HG02970 (cell line): ENCODE data around the gene IRF4.
"Not testable (repeated sequence)": the region's sequence is repeated elsewhere in the genome, so short reads cannot be mapped to it uniquely, and the experiment has no call there.

Experiments
- ATAC-seq: cut with Tn5 transposase; IDR thresholded peaks from one replicate; pipeline ENCODE4 v1.9.1; 2021; ENCODE audit warnings: mild to moderate bottlenecking, moderate library complexity, moderate number of reproducible peaks; ENCODE audit not compliant: unreplicated experiment, low FRiP score

IRF4 gene

DNA sequence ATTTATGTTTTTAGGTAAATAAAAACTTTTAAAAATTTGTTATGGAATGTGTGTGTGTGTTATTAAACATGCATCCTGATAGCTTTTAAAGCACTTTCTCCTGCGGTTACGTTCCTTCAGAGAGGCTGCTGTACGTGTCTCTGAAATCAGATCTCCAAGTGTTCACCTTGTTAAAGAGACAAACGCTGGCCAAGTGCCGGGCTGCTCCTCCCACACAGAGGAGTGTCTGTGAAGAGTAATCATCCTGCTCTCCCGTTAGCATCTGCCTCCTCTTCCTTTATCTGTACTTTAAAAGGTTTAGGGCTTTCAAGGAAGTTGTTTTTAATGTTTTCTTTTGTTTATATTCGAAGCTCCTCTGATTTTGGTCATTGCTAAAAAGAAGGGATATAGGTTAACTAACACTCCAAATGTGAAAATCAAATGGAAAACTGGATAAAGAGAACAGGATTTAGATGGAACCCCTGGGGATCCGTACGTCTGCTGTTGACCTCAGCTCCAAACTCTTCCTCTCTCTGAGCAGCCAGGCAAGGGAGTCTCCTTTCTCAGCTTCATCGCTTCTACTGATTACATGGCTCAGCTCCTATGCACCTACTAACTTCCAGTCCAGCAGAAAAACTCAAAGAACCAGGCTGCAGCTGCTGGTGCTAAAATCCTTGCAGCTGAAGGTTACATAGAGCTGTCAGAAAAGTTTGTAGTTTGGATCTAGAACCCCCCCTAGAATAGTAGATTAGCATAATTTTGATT lies 20.0 kb downstream of the IRF4 start:
- no peak for ATAC-seq

DNA sequence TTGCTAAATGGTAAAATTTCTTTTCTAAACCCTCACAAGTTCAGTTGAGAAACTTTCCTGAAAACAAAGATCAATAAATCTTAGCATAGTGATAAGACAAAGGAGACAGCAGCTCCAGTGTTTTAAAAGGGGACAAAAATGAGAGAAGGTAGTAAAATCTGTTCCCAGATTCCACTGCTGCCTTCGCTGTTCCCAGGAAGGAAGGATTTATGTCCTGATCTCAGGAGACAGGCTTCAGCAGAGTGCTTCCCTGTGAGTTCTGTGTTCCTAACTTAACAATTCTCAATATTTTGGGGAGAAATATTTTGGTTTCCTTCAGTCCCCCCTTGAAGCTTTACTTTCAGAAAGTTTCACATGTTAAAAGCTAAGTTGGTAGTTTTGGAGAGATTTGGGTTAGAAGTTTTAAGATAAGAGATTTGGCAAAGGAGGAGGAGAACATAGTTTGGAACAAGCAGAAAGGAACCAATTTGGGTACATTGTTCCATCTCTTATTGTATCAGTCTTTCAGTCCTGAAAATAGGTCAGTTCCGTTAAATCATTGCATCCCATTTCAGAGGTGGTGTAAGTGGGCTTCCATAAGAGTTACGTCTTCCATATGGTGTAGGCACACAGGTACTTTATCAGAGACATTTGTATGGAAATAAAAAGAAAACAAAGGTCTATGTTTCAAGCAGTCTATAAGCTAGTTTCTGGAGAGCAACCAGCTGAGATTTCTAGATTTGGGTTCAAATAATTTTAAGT lies 20.8 kb downstream of the IRF4 start:
- ATAC-seq = no peak

DNA sequence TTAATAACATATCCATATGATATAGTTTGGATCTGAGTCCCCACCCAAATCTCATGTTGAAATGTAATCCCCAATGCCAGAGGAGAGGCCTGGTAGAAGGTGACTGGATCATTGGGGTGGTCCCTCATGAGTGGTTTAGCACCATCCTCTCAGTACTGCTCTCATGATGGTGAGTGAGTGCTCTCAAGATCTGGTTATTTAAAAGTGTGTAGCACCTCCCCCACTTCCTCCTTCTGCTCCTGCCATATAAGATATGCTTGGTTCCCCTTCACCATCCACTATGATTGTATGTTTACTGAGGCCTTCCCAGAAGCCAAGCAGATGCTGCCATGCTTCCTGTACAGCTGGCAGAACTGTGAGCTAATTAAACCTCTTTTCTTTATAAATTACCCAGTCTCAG lies 22.9 kb downstream of the IRF4 start:
- no peak for ATAC-seq

DNA sequence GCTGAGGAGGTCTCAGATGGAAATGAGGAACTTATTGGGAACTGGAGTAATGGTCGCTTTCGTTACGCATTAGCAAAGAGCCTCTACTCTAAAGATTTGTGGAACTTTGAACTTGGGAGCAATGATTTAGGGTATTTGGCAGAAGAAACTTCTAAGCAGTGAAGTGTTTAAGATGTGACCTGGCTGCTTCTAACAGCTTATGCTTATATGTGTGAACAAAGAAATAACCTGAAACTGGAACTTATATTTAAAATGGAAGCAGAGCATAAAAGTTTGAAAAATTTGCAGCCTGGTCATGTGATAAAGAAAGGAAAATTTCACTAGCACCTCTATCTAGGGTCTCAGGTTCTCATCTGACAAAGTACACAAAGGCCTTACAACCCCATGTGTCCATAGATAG lies 23.5 kb downstream of the IRF4 start:
- ATAC-seq = no peak

DNA sequence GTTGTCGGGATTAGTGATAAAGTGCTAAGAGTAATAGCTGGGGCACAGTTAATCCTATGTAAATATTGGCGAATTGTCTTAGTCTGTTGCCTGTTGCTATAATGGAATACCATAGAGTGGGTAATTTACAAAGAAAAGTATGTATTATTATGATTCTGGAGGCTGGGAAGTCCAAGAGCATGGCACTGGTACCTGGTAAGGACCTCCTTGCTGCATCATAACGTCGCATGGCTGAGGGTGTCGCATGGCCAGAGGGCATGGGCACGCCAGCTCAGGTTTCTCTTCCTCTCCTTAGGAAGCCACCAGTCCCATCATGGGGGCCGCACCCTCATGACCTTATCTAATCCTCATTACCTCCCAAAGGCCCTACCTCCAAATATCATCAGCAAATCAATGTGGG lies 29.7 kb downstream of the IRF4 start:
- no peak for ATAC-seq

DNA sequence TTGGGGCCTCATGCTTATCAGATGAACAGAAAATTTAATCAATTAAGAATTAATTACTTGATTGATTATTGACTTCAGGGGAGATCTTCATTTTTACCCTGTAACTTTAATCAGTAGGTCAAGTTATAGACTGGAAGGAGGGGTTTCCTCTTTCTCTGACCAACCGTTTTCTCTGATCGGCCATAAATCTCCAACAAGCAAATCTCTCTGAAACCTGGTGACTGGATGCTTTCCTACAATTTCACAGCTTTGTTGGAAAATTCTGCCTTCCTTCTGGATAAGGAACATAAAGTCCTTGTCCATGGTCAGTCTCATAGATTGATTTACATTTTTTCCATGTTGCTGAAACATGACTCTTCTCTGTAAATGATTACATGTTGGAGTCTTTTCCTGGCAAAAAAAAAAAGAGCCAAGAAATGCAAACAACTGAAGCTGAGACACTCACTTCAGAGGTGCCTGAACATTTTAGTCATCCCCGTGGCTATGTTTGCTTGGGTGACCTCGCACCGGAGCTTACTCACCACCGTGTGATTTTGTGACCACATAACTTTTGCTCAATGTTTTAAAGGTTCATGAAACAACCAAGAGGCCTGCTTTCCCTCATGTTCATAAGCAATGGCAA lies 31.0 kb downstream of the IRF4 start:
- ATAC-seq = no peak

DNA sequence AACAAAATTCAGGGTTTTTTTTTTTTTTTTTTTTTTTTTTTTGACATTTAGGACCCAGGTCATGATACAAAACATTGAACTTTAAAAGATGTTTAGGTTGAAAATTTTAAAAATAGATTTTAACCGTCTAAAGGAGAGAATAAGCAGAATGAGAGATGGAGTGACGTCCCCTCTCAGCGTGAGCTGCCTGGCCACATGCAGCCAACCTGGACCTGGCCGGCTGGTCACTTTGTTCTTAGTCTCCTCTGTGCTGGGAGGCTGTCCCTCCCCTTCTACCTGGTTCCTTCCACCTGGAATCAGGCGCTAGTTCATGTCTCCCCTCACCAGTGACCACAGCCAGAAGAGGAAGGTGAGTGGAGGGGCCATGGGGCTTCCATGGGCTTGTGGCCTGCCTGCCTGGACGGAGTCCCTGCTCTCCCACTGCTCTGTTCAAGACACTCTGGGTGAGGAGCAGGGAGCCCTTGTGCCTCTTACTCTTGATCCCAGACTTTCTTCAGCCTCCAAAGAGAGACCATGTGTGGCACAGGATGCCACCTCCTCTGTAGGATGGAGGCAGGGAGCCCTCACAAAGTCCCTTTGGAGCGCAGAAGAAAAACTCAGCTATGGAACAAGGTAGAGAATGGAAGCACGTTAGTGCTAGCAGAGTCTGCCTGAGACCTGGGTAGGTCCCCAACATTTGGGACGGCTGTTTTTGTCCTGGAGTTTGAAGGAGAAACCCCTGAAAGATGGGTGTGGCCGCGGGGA lies 31.7 kb downstream of the IRF4 start:
- ATAC-seq = no peak

DNA sequence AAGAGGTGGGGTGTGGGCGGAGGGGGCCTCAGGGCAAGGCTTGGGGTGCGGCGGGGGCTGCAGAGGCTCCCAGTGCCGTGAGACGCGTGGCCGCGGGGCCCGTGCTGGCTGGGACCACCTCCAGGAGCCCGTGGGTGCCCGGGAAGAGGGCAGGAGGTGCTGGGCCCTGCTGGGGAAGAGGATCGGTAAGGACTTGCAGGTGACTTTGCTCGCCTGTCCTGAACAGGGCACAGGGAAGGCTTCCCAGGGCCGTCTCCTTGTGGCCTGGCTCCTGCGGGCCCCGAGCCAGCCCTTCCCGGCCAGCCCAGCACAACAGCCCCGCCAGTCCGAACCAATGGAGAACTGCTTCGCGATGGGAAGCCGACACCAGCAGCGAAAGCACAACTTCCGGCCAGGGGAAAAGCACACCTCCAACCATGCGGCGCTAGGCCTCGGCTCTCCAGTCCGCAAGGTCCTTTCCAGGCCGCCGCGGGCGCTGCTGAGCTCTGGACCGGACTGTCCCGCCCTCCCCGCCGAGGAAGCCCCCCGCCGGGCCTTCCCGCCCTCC lies 32.3 kb downstream of the IRF4 start:
- no peak for ATAC-seq

DNA sequence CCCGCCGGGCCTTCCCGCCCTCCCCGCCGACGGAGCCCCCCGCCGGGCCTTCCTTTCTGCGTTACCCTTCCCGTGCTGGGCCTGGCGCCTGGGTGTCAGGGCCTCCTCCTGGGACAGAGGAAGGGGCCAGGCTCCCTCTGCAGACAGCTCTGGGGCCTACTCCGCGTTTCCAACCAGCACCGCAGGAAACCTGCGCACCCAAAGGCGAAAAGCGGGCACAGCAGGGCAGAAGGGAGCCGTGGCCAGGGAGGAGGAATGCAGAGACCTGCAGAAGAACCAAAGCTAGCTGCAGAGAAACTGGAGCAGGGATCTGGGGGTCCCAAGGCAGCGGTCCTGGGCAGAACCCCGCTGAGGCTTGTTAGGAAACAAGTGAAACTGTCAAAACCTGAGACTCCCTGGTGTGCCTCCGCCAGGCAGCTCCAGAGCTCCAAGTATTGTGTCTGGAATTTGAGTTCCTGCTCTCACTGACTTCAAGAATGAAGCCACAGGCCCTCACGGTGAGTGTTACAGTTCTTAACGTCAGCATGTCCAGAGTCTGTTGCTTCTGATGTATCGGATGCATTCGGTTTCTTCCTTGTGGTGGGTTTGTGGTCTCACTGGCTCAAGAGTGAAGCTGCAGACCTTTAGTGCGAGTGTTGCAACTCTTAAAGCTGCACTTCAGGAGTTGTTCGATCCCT lies 33.3 kb downstream of the IRF4 start:
- no peak for ATAC-seq

DNA sequence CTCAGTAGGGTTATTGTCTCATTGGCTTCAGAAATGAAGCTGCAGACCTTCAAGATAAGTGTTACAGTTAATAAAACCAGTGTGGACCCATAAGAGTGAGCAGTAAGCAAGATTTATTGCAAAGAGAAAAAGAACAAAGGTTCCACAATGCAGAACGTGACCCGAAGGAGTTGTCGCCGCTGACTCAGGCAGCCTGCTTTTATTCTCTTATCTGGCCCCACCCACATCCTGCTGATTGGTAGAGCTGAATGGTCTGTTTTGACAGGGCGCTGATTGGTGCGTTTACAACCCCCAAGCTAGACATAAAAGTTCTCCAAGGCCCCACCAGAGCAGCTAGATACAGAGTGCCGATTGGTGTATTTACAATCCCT lies 33.9 kb downstream of the IRF4 start:
- not testable (repeated sequence) for ATAC-seq

DNA sequence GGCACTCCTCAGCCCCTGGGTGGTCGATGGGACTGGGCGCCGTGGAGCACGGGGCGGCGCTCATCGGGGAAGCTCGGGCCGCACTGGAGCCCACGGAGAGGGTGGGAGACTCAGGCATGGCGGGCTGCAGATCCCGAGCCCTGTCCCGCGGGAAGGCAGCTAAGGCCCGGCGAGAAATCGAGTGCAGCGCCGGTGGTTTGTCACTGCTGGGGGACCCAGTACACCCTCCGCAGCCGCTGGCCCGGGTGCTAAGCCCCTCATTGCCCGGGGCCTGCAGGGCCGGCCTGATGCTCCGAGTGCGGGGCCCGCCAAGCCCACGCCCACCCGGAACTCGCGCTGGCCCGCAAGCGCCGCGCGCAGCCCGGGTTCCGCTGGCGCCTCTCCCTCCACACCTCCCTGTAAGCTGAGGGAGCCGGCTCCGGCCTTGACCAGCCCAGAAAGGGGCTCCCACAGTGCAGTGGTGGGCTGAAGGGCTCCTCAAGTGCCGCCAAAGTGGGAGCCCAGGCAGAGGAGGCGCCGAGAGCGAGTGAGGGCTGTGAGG lies 34.7 kb downstream of the IRF4 start:
- ATAC-seq = not testable (repeated sequence)

DNA sequence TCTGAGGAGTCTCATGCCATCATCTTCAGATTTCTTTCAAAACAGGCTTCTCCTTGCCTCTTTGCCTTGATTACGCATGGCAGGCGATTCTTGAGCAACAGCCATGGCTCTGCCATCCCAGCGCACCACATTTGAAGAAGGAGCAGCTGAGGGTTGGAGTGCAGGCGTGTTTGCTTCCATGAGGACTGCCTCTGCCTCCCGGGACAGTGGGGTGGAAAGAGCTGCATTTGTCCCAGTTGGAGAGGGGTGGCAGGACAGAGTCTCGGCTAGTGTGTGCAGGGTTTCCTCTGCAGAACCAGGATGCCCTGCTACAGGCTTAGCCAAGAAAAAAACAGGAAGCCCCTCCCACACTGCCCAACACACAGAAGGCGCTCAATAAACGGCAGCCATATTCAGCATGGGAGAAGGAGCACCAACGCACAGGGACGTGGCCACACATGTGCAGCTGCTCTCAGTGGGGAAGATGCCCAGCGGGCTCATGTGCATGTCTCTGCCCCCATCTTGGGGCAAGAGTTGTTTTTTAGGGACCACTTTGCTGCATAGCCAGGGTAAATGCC lies 36.6 kb downstream of the IRF4 start:
- no peak for ATAC-seq

DNA sequence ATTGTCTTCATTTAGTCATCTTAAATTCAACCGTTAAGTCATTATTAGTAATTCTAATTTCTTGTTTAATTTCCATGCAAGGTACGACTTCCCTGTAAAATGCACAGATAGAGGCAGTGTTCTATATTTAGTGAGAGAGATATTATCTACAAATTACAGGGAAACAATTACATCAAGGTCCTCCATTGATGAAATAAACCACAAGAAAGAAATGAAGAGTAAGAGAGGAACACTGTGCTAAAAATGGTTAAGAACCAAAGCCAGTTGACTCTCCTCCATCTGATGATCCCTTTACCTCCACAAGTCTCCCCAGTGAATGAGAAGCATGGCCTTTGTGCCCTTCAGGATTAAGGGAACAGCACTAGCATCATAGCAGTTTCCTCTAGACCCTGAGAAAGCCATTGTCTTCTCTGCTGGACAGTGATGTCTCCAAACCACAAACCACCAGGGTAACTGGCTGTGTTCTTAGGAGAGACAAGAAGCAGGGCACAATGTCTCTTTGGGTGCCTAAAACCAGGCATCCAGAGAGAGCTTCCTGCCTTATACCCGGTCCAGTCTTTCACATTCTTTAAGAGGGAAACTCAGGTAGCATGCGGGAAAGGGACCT lies 38.1 kb downstream of the IRF4 start:
- no peak for ATAC-seq

DNA sequence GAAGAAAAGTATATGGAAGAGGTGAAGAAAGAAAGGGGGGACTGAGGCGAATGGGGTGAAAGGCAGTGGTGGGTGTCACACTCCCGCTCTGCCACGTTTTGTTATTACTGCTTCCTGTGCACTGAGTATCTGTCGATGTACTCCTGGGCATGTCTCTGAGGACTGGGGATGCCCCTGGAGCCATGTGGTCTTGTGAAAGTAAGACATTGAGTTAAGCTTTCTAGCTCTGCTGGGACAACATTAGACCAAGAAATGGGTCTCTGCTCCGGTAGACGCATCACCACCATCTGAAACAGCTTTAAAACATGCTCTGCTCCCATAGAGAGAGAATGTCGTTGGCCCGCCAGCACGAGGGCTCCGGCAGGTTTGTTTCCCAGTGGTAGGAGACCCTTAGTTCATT lies 40.0 kb downstream of the IRF4 start:
- no peak for ATAC-seq

DNA sequence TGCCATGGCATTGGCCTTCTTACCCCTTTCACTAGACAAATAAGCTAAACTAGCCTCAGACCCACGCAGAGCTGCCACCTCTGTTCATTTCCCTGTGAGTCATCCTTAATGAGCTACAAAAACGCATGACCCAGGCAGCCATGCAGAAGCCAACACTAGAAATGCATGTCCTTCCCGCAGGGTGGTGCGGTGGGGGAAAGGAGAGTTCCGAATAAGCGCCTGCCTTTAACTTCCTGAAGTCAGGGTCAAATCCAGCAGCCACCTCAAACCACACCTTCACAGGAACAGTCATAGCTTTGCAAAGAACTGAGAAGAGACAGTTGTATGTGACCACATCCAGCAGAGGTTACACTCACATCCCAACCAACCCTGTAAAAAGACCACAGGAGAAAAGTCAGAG lies 40.4 kb downstream of the IRF4 start:
- ATAC-seq = no peak

DNA sequence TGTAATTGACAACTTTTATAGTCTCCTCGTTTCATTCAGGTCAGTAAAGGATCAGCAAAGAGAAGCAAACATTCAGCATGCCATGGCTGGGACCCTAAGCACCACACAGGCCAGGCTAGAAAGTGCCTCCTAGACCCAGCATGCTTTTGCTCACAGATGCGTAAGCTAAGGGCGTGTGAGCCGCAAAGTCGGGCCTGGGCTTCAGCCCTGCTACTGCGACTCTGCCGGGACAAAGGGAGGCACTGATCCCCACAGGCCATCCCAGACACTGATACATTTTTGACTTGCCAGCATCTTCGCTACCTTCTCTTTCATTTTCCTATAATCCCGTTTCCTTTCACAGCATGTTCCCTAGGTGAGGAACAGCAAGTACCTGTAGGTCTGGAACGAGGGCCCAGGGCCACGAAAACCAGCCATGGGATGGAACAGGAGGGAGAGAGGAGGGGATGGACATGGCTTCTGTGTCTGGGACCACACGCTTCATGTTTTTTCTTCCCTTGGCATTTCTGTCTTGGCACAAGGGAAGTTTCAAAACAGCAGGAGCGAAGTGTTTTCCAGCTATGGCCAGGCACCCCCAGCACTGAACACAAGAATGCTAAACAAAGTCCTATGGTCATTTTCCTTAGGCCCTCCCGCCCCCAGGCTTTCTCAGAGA lies 42.6 kb downstream of the IRF4 start:
- ATAC-seq = no peak

DNA sequence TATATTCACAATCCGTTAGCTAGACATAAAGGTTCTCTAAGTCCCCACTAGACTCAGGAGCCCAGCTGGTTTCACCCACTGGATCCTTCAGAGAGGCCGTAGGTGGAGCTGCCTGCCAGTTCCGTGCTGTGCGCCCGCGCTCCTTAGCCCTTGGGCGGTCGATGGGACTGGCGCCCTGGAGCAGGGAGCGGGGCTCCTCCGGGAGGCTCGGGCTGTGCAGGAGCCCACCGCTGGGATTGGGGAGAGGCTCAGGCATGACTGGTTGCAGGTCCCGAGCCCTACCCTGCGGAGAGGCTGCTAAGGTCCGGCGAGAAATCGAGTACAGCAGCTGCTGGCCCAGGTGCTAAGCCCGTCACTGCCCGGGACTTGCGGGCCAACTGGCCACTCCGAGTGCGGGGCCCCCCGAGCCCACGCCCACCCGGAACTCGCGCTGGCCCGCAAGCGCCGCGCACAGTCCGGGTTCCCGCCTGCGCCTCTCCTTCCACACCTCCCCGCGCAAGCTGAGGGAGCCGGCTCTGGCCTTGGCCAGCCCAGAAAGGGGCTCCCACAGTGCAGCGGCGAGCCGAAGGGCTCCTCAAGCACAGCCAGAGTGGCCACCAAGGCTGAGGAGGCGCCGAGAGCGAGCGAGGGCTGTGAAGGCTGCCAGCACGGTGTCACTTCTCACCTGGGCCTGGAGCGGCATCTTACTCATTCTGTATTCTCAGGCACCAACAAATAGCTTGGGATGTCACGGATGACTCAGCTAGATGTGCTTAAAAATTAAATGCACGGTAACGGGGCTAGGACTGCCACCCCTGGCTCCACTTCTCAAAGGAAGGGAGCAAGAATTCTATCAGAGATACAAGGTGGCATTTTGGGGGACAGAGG lies 44.1 kb downstream of the IRF4 start:
- no peak for ATAC-seq
